Stimulated activated CD4-positive, alpha-beta T cell treated with anti-CD3 and anti-CD28 coated beads, Interleukin-2, amount 100 ng/mL, for 24 hours (primary cell): Measurements from ENCODE around the gene COL27A1.

Experiments used
- DNase-seq, 2 donors: peaks; one replicate each; pipeline ENCODE4 v3.0.0-alpha.2; 2020

Gene COL27A1

DNA sequence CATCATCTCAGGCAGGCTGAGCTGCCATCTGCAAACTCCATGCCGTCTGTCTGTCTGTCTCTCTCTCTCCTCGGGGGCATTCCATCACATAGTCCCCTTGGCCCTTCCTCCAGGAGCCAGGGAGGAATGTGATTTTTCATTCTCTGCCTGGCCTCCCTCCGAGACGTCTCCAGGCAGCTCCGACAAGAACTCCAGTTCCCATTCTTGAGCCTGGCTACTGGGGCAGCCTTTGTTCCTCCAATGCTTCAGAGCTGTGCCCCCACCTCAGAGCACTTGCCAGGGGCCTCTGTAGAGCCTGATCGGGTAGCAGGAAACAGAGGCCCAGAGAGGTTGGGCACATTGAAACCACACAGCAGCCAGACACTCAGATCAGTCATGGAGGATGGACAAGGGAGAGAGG is 74.0 kb downstream of the COL27A1 start:
- DNase-seq, result no peak

DNA sequence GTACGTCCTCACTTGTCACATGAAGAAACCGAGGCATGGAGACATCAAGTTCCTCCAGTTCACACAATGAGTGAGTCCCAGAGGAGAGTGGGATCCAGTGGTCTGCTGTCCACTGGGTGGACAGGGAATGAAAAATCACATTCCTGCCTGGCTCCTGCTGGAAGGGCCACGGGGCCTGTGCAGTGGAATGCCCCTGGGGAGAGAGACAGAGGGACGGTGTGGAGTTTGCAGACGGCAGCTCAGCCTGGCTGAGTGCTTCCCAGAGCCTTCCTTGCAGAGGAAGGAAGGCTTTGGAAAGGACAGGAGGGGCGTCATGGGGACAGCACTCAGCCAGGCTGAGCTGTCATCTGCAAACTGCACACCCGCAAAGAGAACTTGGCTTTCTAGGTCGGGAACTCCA is 74.7 kb downstream of the COL27A1 start:
- no peak for DNase-seq

DNA sequence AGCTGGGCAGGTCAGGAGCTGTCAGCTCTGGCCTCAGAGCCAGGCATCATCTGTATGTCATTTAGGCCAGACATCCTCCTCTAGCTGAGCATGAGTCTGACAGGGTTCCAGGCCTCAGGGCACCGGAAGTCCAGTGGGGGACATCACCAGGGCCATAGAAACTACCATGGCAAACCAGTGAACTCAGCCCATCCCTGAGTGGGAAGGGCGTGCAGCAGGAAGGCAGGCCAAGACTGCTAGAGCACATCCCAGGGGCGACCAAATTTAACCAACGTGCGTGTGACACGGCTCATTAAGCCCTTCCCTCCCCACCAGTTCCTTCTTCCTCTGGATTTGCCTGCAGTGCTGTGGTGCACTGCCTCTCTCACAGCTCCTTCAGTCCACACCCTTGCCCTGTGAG is 75.9 kb downstream of the COL27A1 start:
- DNase-seq, result no peak

DNA sequence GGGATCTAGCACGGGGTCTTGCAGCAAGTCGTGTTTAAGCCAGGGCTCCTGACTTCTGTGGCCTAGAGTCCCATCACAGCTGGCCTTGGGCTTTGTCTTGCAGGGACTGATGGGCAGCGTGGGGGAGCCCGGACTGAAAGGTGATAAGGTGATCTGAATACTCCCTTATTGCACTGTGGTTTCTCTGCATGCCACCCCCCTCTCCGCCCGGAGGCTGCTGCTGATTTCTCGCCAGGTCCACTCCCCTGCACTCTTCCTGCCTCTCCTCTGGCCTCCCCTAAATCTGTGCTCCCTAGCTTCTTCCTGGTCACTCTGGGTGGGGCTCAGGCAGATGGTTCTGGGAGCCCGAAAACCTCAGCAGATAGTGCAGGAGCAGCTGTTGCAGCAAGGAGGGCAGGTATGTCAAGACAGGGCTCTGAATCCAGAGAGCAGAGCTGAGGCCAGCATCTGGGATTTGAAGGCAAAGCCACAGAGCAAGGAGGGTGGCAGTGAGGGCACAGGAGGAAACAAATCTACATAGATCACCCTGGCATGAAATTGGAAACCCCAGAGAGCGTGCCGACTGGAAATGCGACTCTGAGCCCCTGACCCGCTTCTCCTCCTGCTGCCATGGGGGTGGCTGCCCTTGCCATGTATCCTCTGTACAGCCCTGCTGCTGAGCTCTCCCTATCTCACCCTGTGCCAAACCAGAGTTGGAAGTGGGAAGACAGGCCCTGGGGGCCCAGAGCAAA is 76.5 kb downstream of the COL27A1 start:
- DNase-seq, result no peak

DNA sequence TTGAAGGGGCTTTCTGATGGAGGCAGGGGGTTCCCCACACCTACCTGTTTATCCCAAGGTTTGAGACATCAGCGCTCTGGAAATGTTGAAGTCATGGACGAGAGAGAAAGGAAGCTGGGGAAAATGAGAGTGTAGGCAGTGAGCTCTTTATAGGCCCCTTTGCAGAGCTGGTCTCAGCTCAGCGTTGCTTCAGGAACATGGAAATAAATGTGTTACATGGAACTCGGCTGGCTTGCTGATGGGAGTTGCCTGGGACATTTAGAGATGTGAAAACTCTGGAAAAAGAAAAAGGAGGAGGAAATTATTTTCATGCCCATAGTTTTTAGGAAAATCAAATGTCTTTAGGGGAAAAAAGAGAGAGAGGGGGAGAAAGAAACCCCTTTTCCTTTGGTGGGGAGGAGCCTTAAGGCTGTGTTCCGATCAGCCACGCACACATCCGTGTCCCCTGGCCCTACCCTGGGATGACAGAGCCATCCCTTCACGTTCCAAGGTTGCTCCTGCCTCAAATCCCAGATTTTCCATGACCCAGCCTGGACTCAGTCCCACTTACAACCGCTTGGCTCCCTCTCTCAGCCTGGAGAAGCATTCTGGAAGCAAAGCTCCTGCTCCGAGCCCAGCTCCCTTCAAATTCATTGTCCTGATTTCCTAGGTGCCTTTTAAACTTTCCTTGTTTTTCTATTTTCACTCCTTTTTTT is 78.3 kb downstream of the COL27A1 start:
- DNase-seq, result no peak

DNA sequence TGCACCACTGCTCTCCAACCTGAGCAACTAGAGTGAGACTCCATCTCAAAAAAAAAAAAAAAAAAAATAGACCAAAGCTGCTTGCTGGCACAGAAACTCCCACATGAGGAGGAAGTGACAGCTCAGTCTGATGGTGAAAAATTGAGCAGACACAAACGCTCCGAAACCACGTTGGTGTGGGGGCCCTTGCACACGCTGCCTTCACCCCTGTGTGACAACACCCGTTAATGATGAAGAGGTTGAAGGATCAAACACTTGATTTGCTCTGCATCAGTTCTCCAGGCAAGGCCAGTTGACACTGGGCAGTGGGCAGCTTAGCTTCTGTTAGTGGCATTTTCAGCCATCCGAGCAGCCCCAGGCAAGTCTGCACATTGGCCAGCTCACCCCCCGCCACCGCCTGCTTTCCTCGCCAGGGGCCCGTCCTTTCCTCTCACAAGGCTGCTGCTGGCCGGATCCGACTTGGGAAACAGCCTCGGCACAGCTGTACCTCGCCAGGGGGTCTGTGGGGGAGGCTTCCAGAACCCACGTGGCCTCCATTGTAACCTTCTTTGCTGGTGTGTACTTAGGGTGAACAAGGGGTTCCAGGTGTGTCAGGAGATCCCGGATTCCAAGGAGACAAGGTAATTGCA is 79.8 kb downstream of the COL27A1 start:
- DNase-seq, result no peak

DNA sequence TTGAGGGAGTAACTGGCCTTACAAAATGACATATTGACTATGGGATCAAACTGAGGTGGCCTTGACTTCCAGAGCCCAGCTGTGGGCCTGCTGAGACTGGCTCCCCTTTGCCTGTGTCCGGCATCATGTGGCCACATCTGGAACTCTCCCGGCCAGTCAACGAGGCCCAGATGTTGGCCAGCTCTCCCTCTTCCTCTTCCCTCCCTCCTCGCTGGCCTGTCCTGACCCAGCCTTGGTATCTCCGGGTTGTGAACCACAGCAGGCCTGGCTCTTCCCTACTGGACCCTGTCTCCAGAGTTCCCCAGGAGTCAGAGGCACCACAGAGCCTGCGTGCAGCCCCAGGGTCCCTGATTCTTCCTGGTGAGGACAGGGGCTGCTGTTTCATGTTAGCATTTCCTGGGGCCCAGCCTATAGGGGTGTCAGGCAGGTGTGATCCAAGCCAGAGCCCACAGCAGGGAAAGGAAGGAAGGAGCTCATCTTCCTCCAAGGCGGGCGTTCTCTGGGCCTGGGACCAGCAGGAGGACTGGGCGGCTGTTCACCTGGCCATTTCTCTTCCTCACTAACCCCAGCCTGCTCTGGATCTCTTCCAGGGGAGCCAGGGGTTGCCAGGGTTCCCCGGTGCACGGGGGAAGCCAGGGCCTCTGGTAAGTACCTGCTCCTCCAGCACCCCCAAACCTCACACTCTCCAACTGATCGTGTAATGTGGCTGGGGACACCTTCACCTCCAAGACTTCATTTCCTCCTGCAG is 81.2 kb downstream of the COL27A1 start:
- DNase-seq, result no peak

DNA sequence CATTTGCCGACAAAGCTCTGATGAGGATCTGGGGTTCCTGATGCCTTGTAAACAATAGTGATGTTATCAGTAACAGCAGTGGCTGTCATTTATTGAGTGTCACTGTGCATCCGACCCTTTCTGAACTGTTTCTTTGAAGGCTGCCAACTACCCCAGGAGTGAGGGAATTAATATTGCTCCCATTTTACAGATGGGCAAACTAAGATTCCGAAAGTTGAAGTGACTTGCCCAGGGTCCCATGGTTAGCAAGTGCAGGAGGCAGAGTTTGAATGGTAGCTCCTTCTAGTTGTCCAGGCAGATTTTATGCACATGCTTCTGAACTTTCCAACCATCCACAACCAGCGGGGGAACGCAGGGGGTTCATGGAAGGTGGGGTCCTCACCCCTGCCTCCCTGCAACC is 81.9 kb downstream of the COL27A1 start:
- DNase-seq, result no peak

DNA sequence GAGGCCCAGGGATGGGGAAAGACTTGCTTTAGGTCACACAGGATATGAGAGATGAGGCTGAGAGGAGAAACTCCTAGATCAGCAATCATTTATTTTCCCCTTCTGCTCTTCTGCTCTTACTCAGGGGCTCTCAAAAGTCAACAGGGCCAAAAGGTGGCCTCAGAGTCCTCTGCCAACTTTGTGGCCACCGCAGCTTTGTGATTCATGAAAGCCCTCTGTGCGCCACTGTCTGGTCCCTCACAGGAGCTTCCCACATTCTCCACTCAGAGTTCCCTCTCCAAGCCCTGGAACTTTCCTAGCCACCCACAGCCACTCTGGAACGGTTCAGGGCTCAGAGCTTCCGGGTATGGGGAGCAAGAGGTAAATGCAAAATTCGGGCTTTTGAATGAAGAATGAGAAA is 82.4 kb downstream of the COL27A1 start:
- no peak for DNase-seq

DNA sequence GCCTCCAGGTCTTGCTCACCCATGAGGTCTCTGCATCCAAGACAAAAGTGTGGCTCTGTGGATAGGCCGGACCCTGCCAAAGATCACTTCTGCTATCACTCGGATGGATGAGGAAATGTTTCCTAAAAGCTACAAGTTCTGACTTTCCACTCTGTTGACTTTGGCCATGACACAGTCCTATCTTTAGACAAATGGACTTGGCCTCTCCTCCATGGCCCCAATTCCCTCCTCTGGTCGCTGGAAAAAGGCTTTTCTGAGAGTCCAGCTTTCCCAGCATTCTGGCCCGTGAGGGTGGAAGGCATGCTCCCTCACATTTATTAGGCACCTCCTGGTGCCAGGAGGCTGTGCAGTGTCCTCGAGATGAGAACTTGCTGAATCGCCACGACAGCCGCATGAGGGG is 83.1 kb downstream of the COL27A1 start:
- DNase-seq, result no peak

DNA sequence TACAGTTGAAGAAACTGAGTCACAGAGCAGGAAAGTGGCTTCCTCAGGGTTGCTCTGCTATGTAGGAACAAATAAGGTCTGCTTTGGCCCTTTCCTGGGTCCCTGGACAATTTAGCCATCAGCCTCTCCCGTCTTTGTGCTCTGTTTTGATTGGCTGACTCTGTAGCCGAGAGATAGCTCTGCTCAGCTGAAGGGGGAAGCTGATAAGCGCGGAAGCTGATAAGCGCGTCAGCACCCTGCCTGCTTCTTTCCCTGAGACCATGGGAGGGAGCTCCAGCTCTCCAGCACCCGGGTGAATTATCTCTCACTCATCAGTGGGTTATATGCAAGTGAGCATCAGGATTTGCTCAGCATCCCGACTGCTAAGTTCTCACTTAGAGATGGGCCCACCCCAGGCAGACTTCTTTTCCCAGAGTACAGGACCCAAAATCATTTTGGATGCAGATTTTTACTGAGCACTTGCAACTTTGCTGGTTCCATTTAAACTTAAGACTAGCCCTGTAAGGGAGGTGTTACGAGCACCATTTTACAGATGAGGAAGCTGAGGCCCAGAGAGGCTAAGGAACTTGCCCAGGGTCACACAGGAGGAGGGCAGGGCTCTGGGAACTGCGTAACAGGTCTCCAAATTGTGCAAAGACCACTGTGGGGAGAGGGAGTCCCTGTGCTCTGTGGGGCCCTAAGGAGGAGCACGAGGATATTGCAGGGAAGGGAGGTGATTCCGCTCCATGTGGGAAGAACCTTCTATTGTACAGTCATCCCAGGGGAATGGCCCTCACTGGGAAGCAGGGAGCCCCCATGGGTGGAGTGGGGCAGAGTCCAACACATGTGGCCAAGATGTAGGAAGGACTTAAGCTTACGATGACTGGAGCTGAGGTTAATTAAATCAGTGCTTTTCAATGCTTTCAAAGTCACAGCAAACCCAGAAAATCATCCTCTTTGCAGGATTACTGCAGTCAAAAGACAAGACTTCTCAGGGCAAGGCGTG is 83.8 kb downstream of the COL27A1 start:
- no peak for DNase-seq

DNA sequence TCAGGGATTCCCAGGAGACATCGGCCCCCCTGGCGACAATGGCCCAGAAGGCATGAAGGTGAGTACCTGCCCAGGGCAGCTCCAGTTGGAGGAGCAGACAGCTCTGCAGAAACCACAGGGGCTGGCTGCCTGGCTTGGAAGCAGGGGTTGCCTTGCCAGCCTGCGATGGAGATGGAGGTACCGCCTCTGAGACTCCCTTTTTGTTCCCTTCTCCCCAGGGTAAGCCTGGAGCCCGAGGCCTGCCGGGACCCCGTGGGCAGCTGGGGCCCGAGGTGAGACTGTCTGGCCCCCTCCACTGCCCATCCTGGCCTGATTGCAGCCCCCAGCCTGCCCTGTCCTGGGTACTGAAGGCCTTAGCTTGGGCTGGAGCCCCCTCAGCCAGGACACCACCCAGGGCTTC is 84.9 kb downstream of the COL27A1 start:
- no peak for DNase-seq

DNA sequence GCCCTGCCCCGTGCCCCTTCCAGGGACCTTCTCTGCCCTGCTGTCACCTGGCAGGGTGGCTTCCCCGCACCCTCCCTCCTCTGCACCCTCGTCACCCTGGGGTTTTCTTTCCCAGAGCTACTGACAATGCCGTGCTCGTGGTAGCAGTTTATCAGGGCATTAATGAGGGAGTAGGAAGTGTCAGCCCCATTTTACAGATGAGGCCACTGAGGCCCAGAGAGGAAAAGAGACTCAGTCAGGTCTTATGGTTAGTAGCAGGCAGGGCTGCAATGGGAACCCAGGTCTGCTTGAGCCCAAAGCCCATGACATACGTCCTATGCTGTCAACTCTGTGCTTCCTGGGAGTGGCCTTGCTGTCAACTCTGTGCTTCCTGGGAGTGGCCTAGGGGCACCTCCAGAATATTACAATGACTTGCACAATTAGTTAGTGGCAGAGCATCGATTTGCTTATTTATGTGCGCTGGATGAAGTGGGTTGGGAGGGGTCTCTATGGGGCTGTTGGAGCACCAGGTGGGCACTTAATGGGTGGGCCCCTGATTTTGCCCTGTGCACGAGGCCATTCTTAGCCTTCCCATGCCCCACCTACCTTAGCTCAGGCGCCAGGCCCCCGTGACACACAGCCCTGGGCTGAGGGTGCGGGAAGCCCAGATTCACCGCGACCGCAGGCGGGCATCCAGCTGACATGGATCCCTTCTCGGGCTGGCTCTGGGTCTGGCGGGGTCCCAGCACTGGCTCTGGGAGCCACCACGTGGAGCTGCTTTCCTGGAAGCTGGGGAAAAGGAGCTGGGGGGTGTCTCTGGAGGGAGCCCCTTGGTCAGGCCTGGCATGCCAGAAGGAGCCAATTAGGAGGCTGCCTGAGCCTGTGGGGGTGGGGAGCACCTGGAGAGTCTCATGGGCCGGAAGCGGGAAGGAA is 85.6 kb downstream of the COL27A1 start:
- DNase-seq, result no peak

DNA sequence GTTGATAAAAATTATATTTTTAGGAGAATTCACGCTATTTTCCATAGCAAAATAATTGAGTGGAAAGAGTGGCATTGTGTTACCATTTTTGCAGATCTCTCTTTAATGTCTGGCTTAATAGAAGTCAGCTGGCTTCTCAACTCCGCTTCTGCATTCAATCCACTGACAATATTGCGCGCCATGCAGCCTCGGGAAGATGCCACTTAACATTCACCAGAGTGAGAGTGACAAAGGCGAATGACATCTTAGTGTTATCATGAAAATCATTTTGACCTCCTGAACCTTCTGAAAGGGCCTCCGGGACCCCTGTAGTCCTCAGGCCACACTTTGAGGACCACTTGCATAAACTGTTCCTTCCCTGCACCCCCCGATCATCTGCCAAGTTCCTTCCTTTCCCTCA is 87.5 kb downstream of the COL27A1 start:
- DNase-seq, result no peak

DNA sequence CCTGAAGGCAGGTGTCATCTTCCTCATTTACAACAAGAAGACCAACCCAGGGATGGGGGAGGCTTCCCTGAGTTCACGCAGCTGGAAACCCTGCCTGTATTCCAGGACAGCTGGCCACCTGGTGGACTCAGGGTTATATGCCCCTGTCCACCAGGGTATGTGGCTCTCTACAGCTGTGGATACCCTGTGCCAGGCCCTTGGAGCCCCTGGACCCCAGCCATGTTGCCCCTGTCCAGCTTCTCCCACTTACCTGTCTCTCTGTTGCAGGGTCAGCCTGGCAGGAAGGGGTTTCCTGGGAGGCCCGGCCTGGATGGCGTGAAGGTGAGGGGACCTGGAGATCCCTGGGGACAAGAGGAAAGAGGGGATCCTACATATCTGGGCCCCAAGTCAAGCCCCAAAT is 87.9 kb downstream of the COL27A1 start:
- DNase-seq, result no peak

DNA sequence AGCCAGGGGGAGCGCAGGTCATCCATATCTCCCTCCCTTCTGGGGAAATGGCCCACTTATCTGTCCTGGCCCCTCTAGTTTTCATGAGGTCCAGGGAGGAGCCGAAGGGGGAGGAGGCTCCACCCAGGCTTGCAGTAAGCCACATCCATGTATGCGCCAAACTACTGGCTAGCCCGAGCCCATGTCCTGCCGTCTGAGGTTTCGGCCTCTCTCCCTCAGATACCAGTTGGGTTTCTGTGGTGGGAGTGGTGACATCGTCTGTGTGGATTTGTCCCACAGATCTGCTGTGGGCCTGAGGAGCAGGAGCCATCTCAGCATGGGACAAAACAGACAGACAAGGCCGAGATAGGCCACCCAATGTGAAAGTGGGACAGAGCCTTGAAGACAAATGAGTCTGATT is 89.2 kb downstream of the COL27A1 start:
- DNase-seq, result no peak

DNA sequence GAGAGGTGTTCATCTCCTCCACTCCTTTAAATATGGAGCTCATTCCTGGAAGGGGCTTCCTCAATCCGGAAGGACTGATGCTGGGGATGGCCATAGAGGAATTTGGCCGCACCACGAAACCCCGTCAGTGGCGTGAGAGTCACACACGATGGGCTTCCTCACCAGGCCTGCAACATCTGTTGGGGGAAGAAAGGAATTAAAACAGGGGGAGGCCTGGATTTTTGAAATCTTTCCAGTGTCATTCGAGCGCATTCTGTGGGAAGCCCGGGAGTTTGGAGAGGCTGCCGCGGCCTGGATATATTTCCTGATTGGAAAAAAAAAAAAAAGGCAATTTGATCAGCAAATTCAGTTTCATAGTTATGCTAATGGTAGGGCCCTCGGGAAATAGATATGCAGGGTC is 91.2 kb downstream of the COL27A1 start:
- DNase-seq, result no peak

DNA sequence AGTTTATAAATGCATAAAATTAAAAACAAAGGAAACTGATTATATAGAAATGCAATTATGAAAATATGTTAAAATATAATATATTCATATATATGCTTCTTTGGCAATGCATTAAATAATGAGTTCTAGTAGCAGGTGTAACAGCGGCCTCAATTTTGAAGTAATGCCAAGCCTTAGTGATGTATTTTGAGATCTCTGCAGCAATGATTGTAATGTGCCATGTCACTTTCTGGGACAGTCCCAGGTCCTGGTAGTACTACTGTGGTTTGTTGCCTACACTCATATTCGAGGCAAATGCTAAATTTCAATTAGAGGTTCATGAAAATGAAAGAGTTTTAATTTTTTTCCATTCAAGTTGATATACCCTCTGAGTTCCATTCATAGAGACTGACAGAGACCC is 91.7 kb downstream of the COL27A1 start:
- DNase-seq, result no peak

DNA sequence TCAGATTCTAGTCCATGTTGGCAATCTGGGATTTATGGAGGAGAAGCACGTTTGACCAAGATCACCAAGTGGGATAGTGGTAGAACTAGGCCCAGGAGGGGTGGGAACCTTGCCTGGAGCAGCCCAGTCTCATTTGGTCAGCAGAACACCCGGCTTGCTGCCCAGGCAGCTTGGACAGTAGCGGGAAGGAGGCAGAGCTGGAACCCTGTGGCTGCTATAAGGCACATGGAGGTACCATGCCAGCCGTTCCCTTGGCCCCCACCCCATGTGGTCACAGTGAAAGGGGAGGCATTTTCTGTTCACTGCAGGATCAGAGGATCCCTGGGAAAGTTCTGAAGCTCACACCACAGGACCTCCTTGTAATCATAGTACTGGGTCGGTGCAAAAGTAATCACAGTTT is 92.2 kb downstream of the COL27A1 start:
- no peak for DNase-seq

DNA sequence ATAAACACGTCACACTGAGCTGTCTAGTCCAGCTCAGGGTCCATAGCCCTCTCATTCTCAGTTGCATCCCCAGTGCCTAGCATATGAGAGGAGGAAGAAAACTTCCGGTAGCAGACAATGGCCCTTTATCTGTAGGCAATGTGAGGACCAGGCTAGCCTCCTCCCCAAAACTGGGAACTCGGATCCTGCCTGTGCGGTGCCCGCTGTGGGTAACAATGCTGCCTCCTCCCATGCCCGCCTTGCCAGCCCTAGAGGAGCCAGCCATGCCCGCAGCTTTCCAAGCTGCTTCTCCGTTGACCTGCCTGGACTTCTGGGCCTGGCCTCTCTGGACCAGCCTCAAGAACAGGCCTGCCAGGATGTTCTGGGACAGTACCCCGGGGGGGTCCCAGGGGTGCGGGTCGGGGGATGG is 93.0 kb downstream of the COL27A1 start:
- DNase-seq, result no peak
